HG03039 (cell line): ENCODE data around the gene ABHD12.

ENCODE experiments used
- ATAC-seq: cut with Tn5 transposase; IDR thresholded peaks from one replicate; pipeline ENCODE4 v1.9.1; 2021; ENCODE audit warnings: mild to moderate bottlenecking, moderate library complexity; ENCODE audit not compliant: unreplicated experiment

Gene ABHD12

DNA sequence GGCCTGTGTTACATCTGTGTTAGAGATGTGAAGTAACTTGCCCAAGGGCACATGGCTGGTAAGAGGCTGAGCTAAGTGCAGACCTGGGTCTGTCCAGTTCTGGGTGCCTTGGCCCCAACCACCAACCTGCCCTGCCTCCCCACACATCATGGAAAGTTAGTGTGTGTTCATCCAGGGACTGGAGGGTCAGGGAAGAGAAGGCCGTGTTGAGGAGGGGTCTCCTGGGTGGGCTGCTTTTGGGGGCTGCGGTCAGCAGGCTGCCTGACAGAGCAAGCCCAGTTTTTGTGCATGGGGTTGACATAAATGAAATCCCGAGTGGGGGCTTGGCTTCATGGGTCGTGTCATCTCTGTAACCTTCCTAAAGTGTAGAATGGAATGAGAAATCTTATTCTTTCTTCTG is 131.8 kb downstream of the ABHD12 start:
- ATAC-seq: no peak

GRCh38 chr20:25258476-25258805 is 132.2 kb downstream of the ABHD12 start:
- ATAC-seq: no peak

DNA sequence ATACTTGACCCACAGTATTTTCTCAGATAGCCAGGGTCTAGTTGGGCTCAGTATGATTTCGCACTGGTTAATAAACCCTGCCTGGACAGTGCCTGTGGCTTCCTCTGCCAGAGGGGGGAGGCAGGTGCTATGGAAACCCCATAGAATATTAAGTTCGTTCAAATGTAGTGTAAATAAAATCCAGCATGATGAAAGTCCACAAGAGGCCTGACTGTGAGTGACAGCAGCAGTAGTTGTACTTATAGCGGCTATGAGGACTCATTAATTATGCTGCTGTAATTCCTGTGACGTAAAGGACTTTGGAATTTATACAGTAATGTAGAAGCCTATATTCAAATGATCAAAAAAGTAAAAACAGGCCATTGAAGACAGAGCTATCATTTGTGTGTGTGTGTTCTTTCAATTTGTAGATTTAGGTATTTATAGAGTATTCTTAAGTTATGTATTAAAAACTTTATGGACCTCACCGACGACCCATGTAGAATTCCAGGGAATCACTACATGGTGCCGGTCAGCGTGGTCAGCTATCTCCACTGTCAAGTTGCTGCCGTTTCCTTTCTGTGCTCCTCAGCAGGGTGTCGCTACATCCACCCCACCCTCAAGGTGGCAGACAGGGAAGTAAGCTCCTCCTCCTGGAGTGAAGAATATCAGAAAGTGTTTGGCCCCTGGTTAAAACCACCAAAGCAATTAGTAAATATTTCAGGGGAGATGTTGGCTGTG is 132.7 kb downstream of the ABHD12 start:
- no peak for ATAC-seq

- ATAC-seq: no peak
These were observed 133.5 kb downstream of the ABHD12 start for GRCh38 chr20:25257130-25257529.

DNA sequence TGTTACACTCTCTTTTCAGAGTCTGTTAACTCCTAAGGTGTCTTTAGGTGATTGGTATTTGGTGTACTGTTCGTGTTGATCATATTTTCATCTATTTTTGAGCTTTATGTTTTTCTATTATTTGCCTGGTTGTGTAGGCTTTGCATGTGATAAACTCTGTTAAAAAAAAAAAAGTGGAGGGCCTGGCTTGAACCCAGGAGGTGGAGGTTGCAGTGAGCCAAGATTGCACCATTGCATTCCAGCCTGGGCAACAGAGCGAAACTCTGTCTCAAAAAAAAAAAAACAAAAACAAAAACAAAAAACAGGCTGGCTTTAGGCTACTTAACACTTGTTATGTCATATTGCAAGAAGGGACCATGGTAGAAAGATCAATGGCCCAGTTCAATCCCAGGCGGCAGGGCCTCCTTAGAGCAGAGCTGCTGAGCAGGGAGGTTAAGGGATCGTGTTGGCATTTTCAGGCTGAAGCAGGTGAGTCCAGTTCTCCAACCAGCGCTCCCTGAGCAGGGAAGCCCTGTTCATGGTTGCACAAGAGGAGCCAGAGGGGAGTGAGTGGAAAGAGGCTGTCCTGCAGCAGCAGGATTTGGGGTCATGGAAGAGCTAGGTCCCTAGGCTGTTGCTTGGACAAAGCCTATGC is 134.3 kb downstream of the ABHD12 start:
- no peak for ATAC-seq

DNA sequence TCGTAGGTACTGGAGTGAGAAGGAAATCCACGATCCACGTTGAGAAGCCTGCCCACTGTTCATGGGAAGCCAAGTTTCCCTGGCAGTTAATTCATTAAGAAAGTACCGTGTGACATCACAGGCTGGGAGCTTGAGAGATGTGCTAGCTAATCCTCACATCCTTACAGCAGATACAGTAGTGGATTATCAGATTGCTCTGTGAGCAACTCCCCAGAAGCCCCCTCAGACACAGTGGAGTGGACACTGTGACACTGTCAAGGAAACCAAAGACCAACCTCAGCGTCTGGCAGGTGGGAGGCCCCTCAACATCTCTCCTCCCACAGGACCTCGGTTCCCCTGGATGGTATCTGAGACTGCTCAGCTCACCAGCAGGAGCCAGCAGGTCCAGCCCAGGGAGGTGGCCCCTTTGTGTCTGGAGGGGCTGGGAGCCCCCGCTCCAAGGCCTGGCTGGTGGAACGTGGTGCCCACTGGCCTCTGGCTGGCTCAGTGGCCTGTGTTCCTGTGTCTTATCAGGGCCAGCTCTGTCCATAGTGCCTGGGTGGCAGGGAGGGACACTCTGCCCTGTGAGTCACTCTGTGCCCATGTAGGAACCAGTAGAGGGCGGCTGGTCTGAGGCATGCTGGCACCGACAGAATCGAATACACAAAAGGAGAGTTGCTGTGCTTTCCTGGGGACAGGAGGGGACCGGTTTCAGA is 135.5 kb downstream of the ABHD12 start:
- no peak for ATAC-seq

- ATAC-seq: no peak
These were observed 136.1 kb downstream of the ABHD12 start for GRCh38 chr20:25254571-25254970.

DNA sequence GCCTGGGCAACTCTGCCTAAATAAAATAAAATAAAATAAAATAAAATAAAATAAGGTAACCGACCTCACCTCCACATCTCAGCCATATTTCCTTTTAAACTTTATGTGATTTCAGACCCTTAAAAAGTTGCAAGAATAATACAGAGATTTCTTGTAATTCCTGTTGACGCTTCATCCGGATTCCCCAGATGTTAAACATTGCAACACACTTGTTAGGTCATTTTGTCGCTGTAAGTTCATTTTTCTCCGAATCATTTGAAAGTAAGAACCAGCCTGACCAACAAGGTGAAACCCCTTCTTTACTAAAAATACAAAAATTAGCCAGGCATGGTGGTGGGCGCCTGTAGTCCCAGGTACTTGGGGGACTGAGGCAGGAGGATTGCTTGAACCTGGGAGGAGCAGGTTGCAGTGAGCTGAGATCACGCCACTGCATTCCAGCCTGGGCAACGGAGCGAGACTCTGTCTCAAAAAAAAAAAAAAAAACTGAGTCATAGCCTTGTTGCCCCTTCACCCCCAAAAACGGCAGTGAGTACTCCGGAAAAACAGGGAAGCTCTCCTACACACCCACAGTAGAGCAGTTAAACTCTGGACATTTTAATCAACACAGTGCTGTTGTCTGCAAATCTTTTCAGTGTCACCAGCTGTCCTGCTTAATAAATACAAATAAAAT is 136.9 kb downstream of the ABHD12 start:
- no peak for ATAC-seq

GRCh38 chr20:25252686-25253421 is 137.8 kb downstream of the ABHD12 start:
- no peak for ATAC-seq

GRCh38 chr20:25252230-25252651 is 138.4 kb downstream of the ABHD12 start:
- ATAC-seq: no peak

- no peak for ATAC-seq
These were observed 139.1 kb downstream of the ABHD12 start for GRCh38 chr20:25251558-25251957.

GRCh38 chr20:25251019-25251418 is 139.6 kb downstream of the ABHD12 start:
- ATAC-seq: no peak

- ATAC-seq: no peak
These were observed 140.1 kb downstream of the ABHD12 start for GRCh38 chr20:25250508-25250907.
